Kidney (tissue), 14 donors: ENCODE results near the gene PDSS2. TPM values are rescaled to one million over a fixed set of nuclear protein-coding genes. Genes with fewer than 3 reads are reported as not detected.

Source experiments
- DNase-seq, 5 donors: peaks; one replicate each; pipeline ENCODE4 v3.0.0-alpha.2; 2013 to 2020
- FAIRE-seq: peaks from 2 replicates; lab custom pipeline; 2012; peaks lifted over from hg19 to GRCh38; lab: Jason Lieb, UNC
- H3K27ac ChIP-seq, 2 donors: one replicate each; pipeline ENCODE4 v1.7.0; 2013; ENCODE audit warnings: low read depth in 2 of 2, low read length in 2 of 2, inconsistent platforms in 1 of 2
- H3K27me3 ChIP-seq: one replicate; pipeline ENCODE4 v1.7.1; 2013; ENCODE audit warnings: low read length, inconsistent platforms; ENCODE audit not compliant: control insufficient read depth, insufficient read depth
- H3K36me3 ChIP-seq, 3 donors: one replicate each; pipeline versions ENCODE4 v1.7.0 to v1.7.1; 2013; ENCODE audit warnings: low read length in 3 of 3, control low read depth in 1 of 3, inconsistent platforms in 1 of 3; ENCODE audit not compliant: insufficient read depth in 3 of 3, control insufficient read depth in 2 of 3
- H3K4me1 ChIP-seq, 3 donors: one replicate each; pipeline versions ENCODE4 v1.7.0 to v1.7.1; 2013; ENCODE audit warnings: low read length in 3 of 3, inconsistent platforms in 1 of 3, low read depth in 1 of 3; ENCODE audit not compliant: control insufficient read depth in 2 of 3, insufficient read depth in 2 of 3
- H3K4me3 ChIP-seq, 3 donors: one replicate each; pipeline versions ENCODE4 v1.7.0 to v1.8.1; 2013; ENCODE audit warnings: low read length in 3 of 3, control low read depth in 1 of 3, inconsistent platforms in 1 of 3
- H3K9ac ChIP-seq, 3 donors: one replicate each; pipeline versions ENCODE4 v1.7.0 to v1.7.1; 2013; ENCODE audit warnings: low read length in 3 of 3, control low read depth in 1 of 3, inconsistent platforms in 1 of 3
- H3K9me3 ChIP-seq, 3 donors: one replicate each; pipeline versions ENCODE4 v1.7.0 to v1.7.1; 2013; ENCODE audit warnings: low read length in 3 of 3, control low read depth in 1 of 3, inconsistent platforms in 1 of 3; ENCODE audit not compliant: control insufficient read depth in 2 of 3, insufficient read depth in 1 of 3
- intact Hi-C: fragments of 100-400 bp; cut with DNase I; formaldehyde crosslinking; loops from one replicate; pipeline ENCODE4 v1.11.1; 2022
- polyA plus RNA-seq: library from polyadenylated mRNA; stranded (reverse); fragments of 350-450 nt; fragmentation: Illumina TruSeq; extraction: RNeasy Lipid Tissue Mini Kit (QIAGEN cat#74804); gene quantifications from one replicate; pipeline ENCODE4 v1.2.3, GENCODE V29; 2014; ENCODE audit warnings: low read depth, low replicate concordance; ENCODE audit not compliant: insufficient read depth
- total RNA-seq: library from RNA; stranded (reverse); fragmentation: NEBNext Ultra II Directional; extraction: Animal tissue kit (Norgen Biotek cat#: 25700); gene quantifications from one replicate; pipeline ENCODE4 v1.2.1, GENCODE V29; 2021
- TF ChIP-seq, protein P1 (sequence below): IDR thresholded peaks from 3 replicates; pipeline ENCODE4 v1.5.1; 2012; ENCODE audit warnings: mild to moderate bottlenecking, moderate library complexity, borderline replicate concordance; ENCODE audit not compliant: insufficient read depth; ENCODE audit errors: extremely low read depth
- donor health status: control.
- donor health status: control.
- donor health status: control.
- donor health status: control.
- donor health status: control.
- donor health status: DM: yes; HTN: yes; CAD: no.
- donor health status: Normal renal cell carcinoma (clear cell type).

Gene PDSS2
- total and polyA plus RNA-seq, 2 donors from 2014 or later = 16.4 to 20.7 TPM

DNA sequence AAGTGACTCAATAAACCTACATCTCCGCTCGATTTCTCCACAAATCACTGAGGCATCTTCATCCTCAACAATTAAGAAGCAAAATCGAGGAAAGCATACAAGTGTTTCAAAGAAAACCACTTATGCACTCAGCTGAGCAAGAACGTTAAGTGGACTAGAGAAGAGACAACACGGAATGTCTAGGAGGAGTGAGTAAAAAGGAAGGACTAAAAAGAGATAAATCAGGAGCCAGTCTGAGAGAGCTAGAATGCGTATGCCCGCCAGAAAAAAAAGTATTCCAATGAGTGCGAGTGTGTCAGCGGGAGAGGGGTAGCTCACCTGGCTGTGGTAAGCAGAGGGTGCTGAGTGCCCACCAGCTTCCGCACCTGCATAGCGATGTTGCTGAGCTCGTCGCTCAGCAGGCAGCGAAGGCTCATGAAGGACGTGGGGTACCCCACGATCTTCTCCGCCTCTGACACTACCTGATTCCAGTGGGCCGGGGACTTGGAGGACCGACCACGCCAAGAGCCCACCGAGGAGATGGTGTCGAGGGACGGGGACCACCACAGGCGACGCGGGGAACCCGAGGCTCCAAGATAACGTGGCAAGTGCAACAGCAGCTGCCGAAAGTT is 587 bp downstream of the PDSS2 start:
- Histone ChIP-seq H3K4me3 (peak overlapping the region; percentile 89 to 99 (median 99)), H3K9ac (peak overlapping the region; percentile 45 to 97 (median 97)), H3K36me3 (no peaks in the 10 kb centered on the region), H3K27ac (peak overlapping the region; percentile 43 to 96), H3K4me1 (peaks cover 0 to 3% (median 0%) of the 10 kb centered on the region in 3 donors), H3K27me3 (no peaks in the 10 kb centered on the region), H3K9me3 (no peaks in the 10 kb centered on the region)
- DNase-seq (peak; percentile 36 to 79 (median 64)), FAIRE-seq (no peak)
- TF ChIP-seq, protein P1, sequence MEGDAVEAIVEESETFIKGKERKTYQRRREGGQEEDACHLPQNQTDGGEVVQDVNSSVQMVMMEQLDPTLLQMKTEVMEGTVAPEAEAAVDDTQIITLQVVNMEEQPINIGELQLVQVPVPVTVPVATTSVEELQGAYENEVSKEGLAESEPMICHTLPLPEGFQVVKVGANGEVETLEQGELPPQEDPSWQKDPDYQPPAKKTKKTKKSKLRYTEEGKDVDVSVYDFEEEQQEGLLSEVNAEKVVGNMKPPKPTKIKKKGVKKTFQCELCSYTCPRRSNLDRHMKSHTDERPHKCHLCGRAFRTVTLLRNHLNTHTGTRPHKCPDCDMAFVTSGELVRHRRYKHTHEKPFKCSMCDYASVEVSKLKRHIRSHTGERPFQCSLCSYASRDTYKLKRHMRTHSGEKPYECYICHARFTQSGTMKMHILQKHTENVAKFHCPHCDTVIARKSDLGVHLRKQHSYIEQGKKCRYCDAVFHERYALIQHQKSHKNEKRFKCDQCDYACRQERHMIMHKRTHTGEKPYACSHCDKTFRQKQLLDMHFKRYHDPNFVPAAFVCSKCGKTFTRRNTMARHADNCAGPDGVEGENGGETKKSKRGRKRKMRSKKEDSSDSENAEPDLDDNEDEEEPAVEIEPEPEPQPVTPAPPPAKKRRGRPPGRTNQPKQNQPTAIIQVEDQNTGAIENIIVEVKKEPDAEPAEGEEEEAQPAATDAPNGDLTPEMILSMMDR = no peak
- intact Hi-C loops = no loop called here

DNA sequence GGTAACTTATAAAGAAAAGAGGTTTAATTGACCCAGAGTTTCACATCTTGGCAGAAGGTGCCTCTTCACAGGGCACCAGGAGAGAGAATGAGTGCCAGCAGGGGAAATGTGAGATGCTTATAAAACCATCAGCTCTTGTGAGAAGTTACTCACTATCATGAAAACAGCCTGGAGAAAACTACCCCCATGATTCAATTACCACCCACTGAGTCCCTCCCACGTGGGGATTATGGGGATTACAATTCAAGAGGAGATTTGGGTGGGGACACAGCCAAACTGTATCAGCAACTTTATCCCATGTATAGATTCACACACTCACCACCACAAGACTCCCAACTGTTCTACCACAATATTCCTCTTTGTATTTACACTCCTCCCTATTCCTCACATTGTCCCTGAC is 10.6 kb downstream of the PDSS2 start:
- H3K4me3 ChIP-seq = no peak overlapping the region
- no peaks in the 10 kb centered on the region for H3K36me3 ChIP-seq
- intact Hi-C loops = no loop called here
- peaks cover 0 to 9% (median 2%) of the 10 kb centered on the region in 3 donors for H3K9me3 ChIP-seq
- H3K27ac ChIP-seq = no peak overlapping the region
- DNase-seq = no peak
- no peaks in the 10 kb centered on the region for H3K4me1 ChIP-seq
- TF ChIP-seq, protein P1 = no peak
- FAIRE-seq = no peak
- H3K9ac ChIP-seq = no peak overlapping the region
- H3K27me3 ChIP-seq = no peaks in the 10 kb centered on the region

DNA sequence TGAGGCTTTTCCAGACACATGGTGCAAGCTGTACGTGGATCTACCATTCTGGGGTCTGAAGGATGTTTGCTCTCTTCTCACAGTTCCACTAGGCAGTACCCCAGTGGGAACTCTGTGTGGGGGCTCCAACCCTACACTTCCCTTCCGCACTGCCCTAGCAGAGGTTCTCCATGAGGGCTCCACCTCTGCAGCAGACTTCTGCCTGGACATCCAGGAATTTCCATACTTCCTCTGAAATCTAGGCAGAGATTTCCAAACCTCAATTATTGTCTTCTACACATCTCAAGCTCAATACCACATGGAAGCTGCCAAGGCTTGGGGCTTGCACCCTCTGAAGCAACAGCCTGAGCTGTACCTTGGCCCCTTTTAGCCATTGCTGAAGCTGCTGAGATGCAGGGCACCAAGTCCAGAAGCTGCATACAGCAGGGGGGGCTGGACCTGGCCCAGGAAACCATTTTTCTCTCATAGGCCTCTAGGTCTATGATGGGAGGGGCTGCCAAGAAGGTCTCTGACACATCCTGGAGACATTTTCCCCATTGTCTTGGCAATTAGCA is 11.6 kb downstream of the PDSS2 start:
- no peaks in the 10 kb centered on the region for H3K27me3 ChIP-seq
- no peak for FAIRE-seq
- H3K9ac ChIP-seq = no peak overlapping the region
- no peak for DNase-seq
- intact Hi-C loops = no loop called here
- no peaks in the 10 kb centered on the region for H3K36me3 ChIP-seq
- peaks cover 0 to 9% (median 2%) of the 10 kb centered on the region in 3 donors for H3K9me3 ChIP-seq
- no peak overlapping the region for H3K27ac ChIP-seq
- H3K4me1 ChIP-seq = no peaks in the 10 kb centered on the region
- H3K4me3 ChIP-seq = no peak overlapping the region
- TF ChIP-seq, protein P1 = no peak
